ENCODE data around the gene BEND6. TPM values are rescaled to one million over a fixed set of nuclear protein-coding genes. Genes with fewer than 3 reads are reported as not detected.

Gene BEND6
- total RNA-seq, 1 donor from 2014 or later = 1.5 TPM

GRCh38 chr6:57064809-57065208 lies 109.9 kb downstream of the BEND6 start:
- TF ChIP-seq POLR2A (IDR thresholded peaks at IDR 0.05) = no peak
- TF ChIP-seq, protein P1, sequence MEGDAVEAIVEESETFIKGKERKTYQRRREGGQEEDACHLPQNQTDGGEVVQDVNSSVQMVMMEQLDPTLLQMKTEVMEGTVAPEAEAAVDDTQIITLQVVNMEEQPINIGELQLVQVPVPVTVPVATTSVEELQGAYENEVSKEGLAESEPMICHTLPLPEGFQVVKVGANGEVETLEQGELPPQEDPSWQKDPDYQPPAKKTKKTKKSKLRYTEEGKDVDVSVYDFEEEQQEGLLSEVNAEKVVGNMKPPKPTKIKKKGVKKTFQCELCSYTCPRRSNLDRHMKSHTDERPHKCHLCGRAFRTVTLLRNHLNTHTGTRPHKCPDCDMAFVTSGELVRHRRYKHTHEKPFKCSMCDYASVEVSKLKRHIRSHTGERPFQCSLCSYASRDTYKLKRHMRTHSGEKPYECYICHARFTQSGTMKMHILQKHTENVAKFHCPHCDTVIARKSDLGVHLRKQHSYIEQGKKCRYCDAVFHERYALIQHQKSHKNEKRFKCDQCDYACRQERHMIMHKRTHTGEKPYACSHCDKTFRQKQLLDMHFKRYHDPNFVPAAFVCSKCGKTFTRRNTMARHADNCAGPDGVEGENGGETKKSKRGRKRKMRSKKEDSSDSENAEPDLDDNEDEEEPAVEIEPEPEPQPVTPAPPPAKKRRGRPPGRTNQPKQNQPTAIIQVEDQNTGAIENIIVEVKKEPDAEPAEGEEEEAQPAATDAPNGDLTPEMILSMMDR (IDR thresholded peaks at IDR 0.05) = no peak
- no peak for TF ChIP-seq POLR2AphosphoS5 (IDR thresholded peaks at IDR 0.05; ENCODE audit: insufficient read depth in 1 of 2, low read depth in 1 of 2)
- no peaks in the 10 kb centered on the region for H3K4me1 ChIP-seq
- no peak for DNase-seq (ENCODE audit: extremely low spot score in 2 of 2)
- intact Hi-C loops (cut with DNase I) = no loop called here
- H3K4me3 ChIP-seq = no peak overlapping the region
- H3K27me3 ChIP-seq = no peaks in the 10 kb centered on the region
- H3K9me3 ChIP-seq = no peaks in the 10 kb centered on the region
- peaks cover 0 to 13% of the 10 kb centered on the region in 2 donors for H3K36me3 ChIP-seq
- no peak overlapping the region for H3K27ac ChIP-seq

GRCh38 chr6:57068061-57068460 lies 113.2 kb downstream of the BEND6 start:
- no peak for DNase-seq (ENCODE audit: extremely low spot score in 2 of 2)
- Histone ChIP-seq H3K4me1 (no peaks in the 10 kb centered on the region), H3K27ac (no peak overlapping the region), H3K27me3 (no peaks in the 10 kb centered on the region), H3K9me3 (no peaks in the 10 kb centered on the region), H3K4me3 (no peak overlapping the region), H3K36me3 (peaks cover 0 to 5% of the 10 kb centered on the region in 2 donors)
- TF ChIP-seq POLR2A (IDR thresholded peaks at IDR 0.05) (no peak), POLR2AphosphoS5 (IDR thresholded peaks at IDR 0.05; ENCODE audit: insufficient read depth in 1 of 2, low read depth in 1 of 2) (no peak)
- TF ChIP-seq, protein P1 (IDR thresholded peaks at IDR 0.05) = no peak
- intact Hi-C loops (cut with DNase I) = no loop called here

DNA sequence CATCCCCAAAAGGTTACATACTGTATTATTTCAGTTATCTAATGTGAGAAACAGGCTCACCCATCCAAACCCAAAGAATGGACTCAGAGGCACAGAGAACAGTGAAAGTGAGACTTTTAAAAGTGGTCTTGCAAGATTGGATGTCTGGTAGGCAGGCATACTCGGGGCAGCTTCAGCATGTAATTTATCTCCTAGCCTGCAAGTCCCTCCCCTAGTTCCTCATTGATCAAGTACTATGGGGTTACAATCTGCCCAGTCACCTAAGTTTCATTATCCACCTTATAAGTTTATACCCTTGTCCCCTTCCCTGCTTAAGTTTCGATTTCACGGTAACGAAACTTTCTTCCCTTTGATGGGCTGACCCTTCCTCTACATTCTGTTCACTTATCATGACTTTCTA lies 114.3 kb downstream of the BEND6 start:
- Histone ChIP-seq H3K4me1 (no peaks in the 10 kb centered on the region), H3K27me3 (no peaks in the 10 kb centered on the region), H3K4me3 (no peak overlapping the region), H3K36me3 (no peaks in the 10 kb centered on the region), H3K9me3 (no peaks in the 10 kb centered on the region), H3K27ac (no peak overlapping the region)
- intact Hi-C loops (cut with DNase I) = no loop called here
- TF ChIP-seq POLR2AphosphoS5 (IDR thresholded peaks at IDR 0.05; ENCODE audit: insufficient read depth in 1 of 2, low read depth in 1 of 2) (no peak), POLR2A (IDR thresholded peaks at IDR 0.05) (no peak)
- TF ChIP-seq, protein P1 (IDR thresholded peaks at IDR 0.05) = no peak
- no peak for DNase-seq (ENCODE audit: extremely low spot score in 2 of 2)

GRCh38 chr6:57069920-57070331 lies 115.0 kb downstream of the BEND6 start:
- no peaks in the 10 kb centered on the region for H3K9me3 ChIP-seq
- intact Hi-C loops (cut with DNase I) = no loop called here
- no peak for DNase-seq (ENCODE audit: extremely low spot score in 2 of 2)
- H3K4me3 ChIP-seq = no peak overlapping the region
- no peak overlapping the region for H3K27ac ChIP-seq
- no peaks in the 10 kb centered on the region for H3K27me3 ChIP-seq
- H3K36me3 ChIP-seq = no peaks in the 10 kb centered on the region
- TF ChIP-seq, protein P1 (IDR thresholded peaks at IDR 0.05) = no peak
- no peak for TF ChIP-seq POLR2AphosphoS5 (IDR thresholded peaks at IDR 0.05; ENCODE audit: insufficient read depth in 1 of 2, low read depth in 1 of 2)
- TF ChIP-seq POLR2A (IDR thresholded peaks at IDR 0.05) = no peak
- no peaks in the 10 kb centered on the region for H3K4me1 ChIP-seq

DNA sequence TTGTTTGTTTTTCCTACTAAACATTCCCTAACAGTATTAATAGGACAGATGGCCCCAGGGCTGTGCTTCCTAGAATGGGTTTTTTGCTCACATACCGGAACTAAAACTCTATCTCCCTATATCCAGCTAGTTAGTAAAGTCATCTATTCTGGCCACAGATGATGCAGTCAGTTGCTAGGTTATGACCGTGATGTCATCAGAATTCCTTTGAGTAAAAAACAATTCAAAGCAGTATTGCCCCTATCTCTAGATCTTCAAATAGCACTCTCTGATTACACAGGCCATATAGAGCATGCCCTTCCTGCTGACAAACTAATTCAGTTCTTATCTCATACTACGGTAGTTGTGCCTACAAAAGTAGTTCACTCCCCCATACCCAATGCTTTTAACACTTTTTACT lies 117.2 kb downstream of the BEND6 start:
- Histone ChIP-seq H3K36me3 (no peaks in the 10 kb centered on the region), H3K4me3 (no peak overlapping the region), H3K27ac (no peak overlapping the region), H3K4me1 (no peaks in the 10 kb centered on the region), H3K9me3 (no peaks in the 10 kb centered on the region), H3K27me3 (no peaks in the 10 kb centered on the region)
- intact Hi-C loops (cut with DNase I) = no loop called here
- TF ChIP-seq POLR2AphosphoS5 (IDR thresholded peaks at IDR 0.05; ENCODE audit: insufficient read depth in 1 of 2, low read depth in 1 of 2) (no peak), POLR2A (IDR thresholded peaks at IDR 0.05) (no peak)
- TF ChIP-seq, protein P1 (IDR thresholded peaks at IDR 0.05) = no peak
- DNase-seq (ENCODE audit: extremely low spot score in 2 of 2) = no peak

Measured in vagina (tissue), 2 donors.